Peyer's patch (tissue), 4 donors: Measurements from ENCODE around the gene DCHS2. TPM values are rescaled to one million over a fixed set of nuclear protein-coding genes. Genes with fewer than 3 reads are reported as not detected.

Source experiments
- DNase-seq, 3 donors: peaks; one replicate each; pipeline ENCODE4 v3.0.0-alpha.2; 2017 to 2019
- H3K27ac ChIP-seq, 4 donors: fragments of 200-600 bp; sonication (generic); one replicate each; pipeline ENCODE4 v1.5.1; 2016 to 2019
- H3K27me3 ChIP-seq, 2 donors: fragments of 200-600 bp; sonication (generic); one replicate each; pipeline ENCODE4 v1.5.1; 2019
- H3K36me3 ChIP-seq, 3 donors: fragments of 200-600 bp; sonication (generic); one replicate each; pipeline ENCODE4 v1.5.1; 2016 to 2019
- H3K4me1 ChIP-seq, 4 donors: fragments of 200-600 bp; sonication (generic); one replicate each; pipeline ENCODE4 v1.5.1; 2016 to 2019
- H3K4me3 ChIP-seq, 4 donors: fragments of 200-600 bp; sonication (generic); 1 replicate in 3 of 4; 2 replicates in 1 of 4; pipeline ENCODE4 v1.5.1; 2016 to 2019; ENCODE audit warnings: mild to moderate bottlenecking in 1 of 4
- H3K9me3 ChIP-seq, 4 donors: fragments of 200-600 bp; sonication (generic); one replicate each; pipeline ENCODE4 v1.5.1; 2016 to 2019; ENCODE audit warnings: mild to moderate bottlenecking in 1 of 4
- CTCF ChIP-seq, 6 experiments: fragments of 450-650 bp in 4 of 6; fragments of 200-600 bp in 2 of 6; sonication (generic) in 1 of 6; IDR thresholded peaks; one replicate each; pipeline ENCODE4 v1.5.1; 2017 to 2019; ENCODE audit warnings: antibody characterized with exemption in 6 of 6, mild to moderate bottlenecking in 3 of 6, moderate library complexity in 1 of 6
- POLR2A ChIP-seq, 2 donors: fragments of 450-650 bp; IDR thresholded peaks; one replicate each; pipeline ENCODE4 v1.5.1; 2017; ENCODE audit warnings: antibody characterized with exemption in 2 of 2, mild to moderate bottlenecking in 2 of 2, moderate library complexity in 2 of 2
- total RNA-seq, 4 donors: library from RNA; depleted of rRNA; stranded (reverse); fragments of >200 nt; gene quantifications; one replicate each; pipeline ENCODE4 v1.1.0, GENCODE V29; 2016

Gene DCHS2
- total RNA-seq, 4 donors from 2014 or later: 0.28 to 0.88 (median 0.67) TPM; not detected in 1

GRCh38 chr4:154455111-154455510 is 36.5 kb downstream of the DCHS2 start:
- TF ChIP-seq CTCF (IDR thresholded peaks at IDR 0.05) (no peak), POLR2A (IDR thresholded peaks at IDR 0.05) (no peak)
- Histone ChIP-seq H3K4me3 (no peak overlapping the region), H3K27ac (no peak overlapping the region), H3K4me1 (no peaks in the 10 kb centered on the region), H3K27me3 (no peaks in the 10 kb centered on the region), H3K36me3 (no peaks in the 10 kb centered on the region), H3K9me3 (no peaks in the 10 kb centered on the region)
- no peak for DNase-seq

DNA sequence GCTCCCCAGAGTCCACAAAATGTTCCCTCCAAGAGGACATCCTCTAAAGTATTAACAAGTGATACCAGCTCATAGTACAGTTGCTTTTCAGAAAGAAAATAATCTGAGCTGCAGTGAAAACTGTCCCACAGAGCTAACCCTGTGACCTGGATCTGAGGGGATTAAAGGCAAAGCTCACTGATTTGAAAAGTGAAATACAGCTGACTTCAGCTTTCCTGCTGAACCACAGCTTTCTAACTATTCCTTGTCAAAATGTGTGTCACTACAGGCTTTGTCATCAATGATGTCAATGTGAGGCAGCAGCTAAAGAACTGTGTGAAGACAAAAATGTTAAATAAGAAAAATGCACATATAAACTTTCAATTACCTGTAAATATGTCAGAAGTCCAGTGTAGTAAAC is 36.9 kb downstream of the DCHS2 start:
- Histone ChIP-seq H3K27ac (no peak overlapping the region), H3K4me3 (no peak overlapping the region), H3K9me3 (no peaks in the 10 kb centered on the region), H3K36me3 (no peaks in the 10 kb centered on the region), H3K27me3 (no peaks in the 10 kb centered on the region), H3K4me1 (no peaks in the 10 kb centered on the region)
- no peak for DNase-seq
- TF ChIP-seq POLR2A (IDR thresholded peaks at IDR 0.05) (no peak), CTCF (IDR thresholded peaks at IDR 0.05) (no peak)

DNA sequence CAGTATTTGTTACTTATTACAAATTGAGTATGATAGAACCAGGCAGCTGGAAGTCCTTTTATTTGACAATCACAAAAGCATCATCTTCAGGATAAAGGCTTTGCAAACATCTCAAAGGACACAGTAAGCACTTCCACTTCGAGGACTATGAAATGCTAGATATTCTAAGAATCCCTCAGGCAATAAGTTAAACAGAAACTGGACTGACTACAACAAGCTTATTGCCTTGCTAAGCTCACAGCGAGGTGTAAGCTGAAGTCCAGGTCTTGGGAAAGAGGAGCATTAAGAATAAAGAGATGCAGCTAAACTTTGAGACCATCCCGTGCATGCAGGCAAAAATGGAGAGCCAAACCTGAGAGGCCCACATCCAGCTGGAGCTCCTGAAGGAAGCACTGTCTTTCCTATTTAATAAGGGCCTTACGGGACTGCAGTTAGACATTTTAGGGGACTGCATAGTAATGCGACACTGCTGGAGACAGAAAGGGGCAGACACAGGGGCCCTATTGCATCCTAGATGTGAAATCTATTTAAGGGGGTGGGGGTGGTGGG is 38.7 kb downstream of the DCHS2 start:
- Histone ChIP-seq H3K27me3 (no peaks in the 10 kb centered on the region), H3K4me1 (no peaks in the 10 kb centered on the region), H3K27ac (no peak overlapping the region), H3K9me3 (no peaks in the 10 kb centered on the region), H3K36me3 (no peaks in the 10 kb centered on the region), H3K4me3 (no peak overlapping the region)
- TF ChIP-seq POLR2A (IDR thresholded peaks at IDR 0.05): no peak
- TF ChIP-seq CTCF (IDR thresholded peaks at IDR 0.05): no peak
- DNase-seq: no peak

- Histone ChIP-seq H3K4me3 (no peak overlapping the region), H3K4me1 (no peaks in the 10 kb centered on the region), H3K27ac (no peak overlapping the region), H3K27me3 (no peaks in the 10 kb centered on the region), H3K9me3 (no peaks in the 10 kb centered on the region), H3K36me3 (no peaks in the 10 kb centered on the region)
- DNase-seq: no peak
- TF ChIP-seq CTCF (IDR thresholded peaks at IDR 0.05) (no peak), POLR2A (IDR thresholded peaks at IDR 0.05) (no peak)
These were observed 40.6 kb downstream of the DCHS2 start for GRCh38 chr4:154450966-154451365.

DNA sequence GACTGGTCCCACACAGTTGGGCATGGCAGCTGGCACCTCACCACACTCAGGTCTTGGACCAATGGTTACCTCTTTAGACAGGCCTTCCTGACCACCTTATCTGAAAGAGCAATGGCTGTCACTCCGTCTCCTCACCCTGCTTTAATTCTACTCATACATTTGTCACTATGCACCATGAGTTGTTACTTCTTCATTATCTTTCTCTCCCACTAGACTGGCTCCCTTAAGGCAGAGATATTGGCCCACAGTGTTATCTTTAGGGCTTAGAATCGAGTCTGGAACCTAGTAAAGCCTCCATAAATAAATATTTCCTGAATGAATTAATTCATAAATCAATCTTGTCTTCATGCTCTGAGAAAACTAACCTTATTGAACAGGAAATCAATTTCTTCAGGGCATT is 46.6 kb downstream of the DCHS2 start:
- H3K36me3 ChIP-seq: no peaks in the 10 kb centered on the region
- no peaks in the 10 kb centered on the region for H3K4me1 ChIP-seq
- no peaks in the 10 kb centered on the region for H3K9me3 ChIP-seq
- H3K27ac ChIP-seq: no peak overlapping the region
- no peak for DNase-seq
- H3K4me3 ChIP-seq: no peak overlapping the region
- TF ChIP-seq POLR2A (IDR thresholded peaks at IDR 0.05): no peak
- no peak for TF ChIP-seq CTCF (IDR thresholded peaks at IDR 0.05)
- H3K27me3 ChIP-seq: no peaks in the 10 kb centered on the region

- no peak overlapping the region for H3K4me3 ChIP-seq
- no peaks in the 10 kb centered on the region for H3K27me3 ChIP-seq
- H3K9me3 ChIP-seq: no peaks in the 10 kb centered on the region
- no peaks in the 10 kb centered on the region for H3K36me3 ChIP-seq
- TF ChIP-seq CTCF (IDR thresholded peaks at IDR 0.05) (no peak), POLR2A (IDR thresholded peaks at IDR 0.05) (no peak)
- H3K4me1 ChIP-seq: no peaks in the 10 kb centered on the region
- DNase-seq: no peak
- no peak overlapping the region for H3K27ac ChIP-seq
These were observed 49.6 kb downstream of the DCHS2 start for GRCh38 chr4:154441982-154442381.
